WTC11 (cell line): Measurements from ENCODE around the gene CCBE1. TPM values are rescaled to one million over a fixed set of nuclear protein-coding genes. Genes with fewer than 3 reads are reported as not detected.

ENCODE experiments used
- ATAC-seq: fragments of 200-7000 bp; cut with Tn5 transposase; 2 replicates; pipeline ENCODE4 v1.10.0; 2021; ENCODE audit warnings: mild to moderate bottlenecking, moderate library complexity
- CTCF ChIA-PET: fragments of 300-600 bp; sonication (Branson Sonifier 250); formaldehyde crosslinking; loops from one replicate; lab custom pipeline; 2021; ENCODE audit warnings: antibody characterized with exemption; lab: Charles Lee
- POLR2A ChIA-PET: fragments of 350-600 bp; sonication (Branson Sonifier 250); formaldehyde crosslinking; loops from one replicate; lab custom pipeline; 2021; ENCODE audit warnings: antibody characterized with exemption; lab: Charles Lee
- DNase-seq: peaks from one replicate; pipeline ENCODE4 v3.0.0; 2021; ENCODE audit warnings: low spot score
- H3K27ac Mint-ChIP-seq: 2 replicates; pipeline ENCODE4 v1.8.0; 2021; ENCODE audit warnings: mixed read lengths
- H3K27me3 Mint-ChIP-seq: 2 replicates; pipeline ENCODE4 v1.8.0; 2021; ENCODE audit warnings: low read depth, mild to moderate bottlenecking, moderate library complexity, mixed read lengths
- H3K36me3 Mint-ChIP-seq: 2 replicates; pipeline ENCODE4 v1.8.0; 2021; ENCODE audit warnings: mixed read lengths
- H3K4me1 Mint-ChIP-seq: 2 replicates; pipeline ENCODE4 v1.8.0; 2022; ENCODE audit warnings: mixed read lengths
- H3K4me3 Mint-ChIP-seq: 2 replicates; pipeline ENCODE4 v1.8.0; 2021; ENCODE audit warnings: mild to moderate bottlenecking, moderate library complexity, mixed read lengths
- H3K9me3 Mint-ChIP-seq: 2 replicates; pipeline ENCODE4 v1.8.0; 2021; ENCODE audit warnings: mixed read lengths
- ATF2 ChIP-seq: sonication (generic); formaldehyde crosslinking; IDR thresholded peaks from 2 replicates; pipeline ENCODE4 v1.8.1; 2022; ENCODE audit warnings: low read depth, missing genetic modification reagents, borderline replicate concordance
- CREB1 ChIP-seq: sonication (generic); formaldehyde crosslinking; IDR thresholded peaks from 2 replicates; pipeline ENCODE4 v1.8.0; 2023; ENCODE audit warnings: mild to moderate bottlenecking, missing genetic modification reagents
- ELF4 ChIP-seq: sonication (generic); formaldehyde crosslinking; IDR thresholded peaks from 2 replicates; pipeline ENCODE4 v1.8.1; 2022; ENCODE audit warnings: low read depth, mild to moderate bottlenecking, moderate library complexity, missing genetic modification reagents
- EMX1 ChIP-seq: fragments of 250-450 bp; sonication (Bioruptor Pico); IDR thresholded peaks from 2 replicates; pipeline ENCODE4 v1.8.0; 2021; ENCODE audit warnings: mild to moderate bottlenecking
- FOXJ3 ChIP-seq: sonication (generic); formaldehyde crosslinking; IDR thresholded peaks from 2 replicates; pipeline ENCODE4 v1.9.0; 2021; ENCODE audit warnings: missing genetic modification reagents, mild to moderate bottlenecking, borderline replicate concordance
- FOXP1 ChIP-seq: sonication (generic); formaldehyde crosslinking; IDR thresholded peaks from 2 replicates; pipeline ENCODE4 v1.8.0; 2022; ENCODE audit warnings: missing genetic modification reagents, mild to moderate bottlenecking, moderate library complexity, borderline replicate concordance
- JAZF1 ChIP-seq: fragments of 250-450 bp; sonication (Bioruptor Pico); IDR thresholded peaks from 2 replicates; pipeline ENCODE4 v1.9.0; 2021; ENCODE audit warnings: moderate library complexity, mild to moderate bottlenecking, inconsistent platforms
- PRRX2 ChIP-seq: fragments of 250-450 bp; sonication (Bioruptor Pico); IDR thresholded peaks from 2 replicates; pipeline ENCODE4 v1.8.0; 2021; ENCODE audit warnings: mild to moderate bottlenecking
- STAT6 ChIP-seq: sonication (generic); formaldehyde crosslinking; conservative IDR thresholded peaks from 2 replicates; pipeline ENCODE4 v1.8.1; 2023; ENCODE audit warnings: mild to moderate bottlenecking, low read depth, missing genetic modification reagents, moderate library complexity
- TEAD1 ChIP-seq: sonication (generic); formaldehyde crosslinking; IDR thresholded peaks from 2 replicates; pipeline ENCODE4 v1.8.0; 2022; ENCODE audit warnings: mild to moderate bottlenecking, missing genetic modification reagents
- ZBTB43 ChIP-seq: sonication (generic); formaldehyde crosslinking; IDR thresholded peaks from 2 replicates; pipeline ENCODE4 v1.8.1; 2023; ENCODE audit warnings: mild to moderate bottlenecking, missing genetic modification reagents
- ZMAT4 ChIP-seq: fragments of 250-450 bp; sonication (Bioruptor Pico); IDR thresholded peaks from 2 replicates; pipeline ENCODE4 v1.9.0; 2021; ENCODE audit warnings: mild to moderate bottlenecking
- ZNF532 ChIP-seq: fragments of 250-450 bp; sonication (Bioruptor Pico); IDR thresholded peaks from 2 replicates; pipeline ENCODE4 v1.9.0; 2021; ENCODE audit warnings: mild to moderate bottlenecking, borderline replicate concordance
- total RNA-seq: library from RNA; stranded (reverse); gene quantifications from 3 replicates; pipeline ENCODE4 v1.2.3, GENCODE V29; 2021

Gene CCBE1
- total RNA-seq, 1 experiment from 2014 or later, result 9.7 TPM

- Mint-ChIP-seq H3K4me1 (peaks cover 16% of the 10 kb centered on the region), H3K9me3 (no peaks in the 10 kb centered on the region), H3K4me3 (no peak overlapping the region), H3K27ac (no peak overlapping the region), H3K27me3 (no peaks in the 10 kb centered on the region), H3K36me3 (no peaks in the 10 kb centered on the region)
- TF ChIP-seq STAT6 (CRISPR knock-in tag) (no peak), PRRX2 (CRISPR knock-in tag) (no peak), ZBTB43 (CRISPR knock-in tag) (no peak), FOXJ3 (CRISPR knock-in tag) (no peak), FOXP1 (no peak)
- no peak for ATAC-seq
- no peak for DNase-seq
- ChIA-PET POLR2A (no interaction called here), CTCF (interaction anchor here (1.1 to 7.3 kb wide), 3 partner anchors 176 to 366 kb away, joined by 4 to 109 read pairs (median 20); partner anchors contain the start of gene CCBE1)
These were observed 240.6 kb downstream of the CCBE1 start for GRCh38 chr18:59456657-59457056.

GRCh38 chr18:59455728-59456276 is 241.4 kb downstream of the CCBE1 start:
- Mint-ChIP-seq H3K4me1 (peaks cover 22% of the 10 kb centered on the region), H3K27me3 (no peaks in the 10 kb centered on the region), H3K9me3 (no peaks in the 10 kb centered on the region), H3K4me3 (no peak overlapping the region), H3K36me3 (no peaks in the 10 kb centered on the region), H3K27ac (no peak overlapping the region)
- TF ChIP-seq ELF4 (CRISPR knock-in tag), result no peak
- TF ChIP-seq TEAD1, result no peak
- TF ChIP-seq ZNF532 (CRISPR knock-in tag), result no peak
- TF ChIP-seq ATF2, result no peak
- TF ChIP-seq ZMAT4, result no peak
- no peak for TF ChIP-seq CREB1
- TF ChIP-seq JAZF1 (CRISPR knock-in tag), result no peak
- no peak for TF ChIP-seq EMX1 (CRISPR knock-in tag)
- no peak for DNase-seq
- CTCF ChIA-PET, result interaction anchor here (7.3 kb wide), 1 partner anchor 367 kb away, joined by 109 read pairs; no protein-coding TSS in a partner anchor
- no peak for ATAC-seq
- POLR2A ChIA-PET, result no interaction called here
